Natural killer cell (primary cell): Measurements from ENCODE around the gene BEST1. TPM values are rescaled to one million over a fixed set of nuclear protein-coding genes. Genes with fewer than 3 reads are reported as not detected.

Experiments used
- ATAC-seq, 3 donors: fragments of 150-1000 bp in 2 of 3; fragments of 200-7000 bp in 1 of 3; cut with Tn5 transposase; 1 replicate in 1 of 3; 2 replicates in 2 of 3; pipeline ENCODE4 v1.10.0; 2021; ENCODE audit warnings: mild to moderate bottlenecking in 2 of 3, moderate library complexity in 2 of 3
- DNase-seq, 2 donors: peaks; one replicate each; pipeline versions ENCODE4 v3.0.0 to v3.0.0-alpha.2; 2013 to 2021; ENCODE audit warnings: mixed read lengths in 1 of 2
- H3K27ac ChIP-seq: one replicate; pipeline ENCODE4 v1.5.1; 2013; ENCODE audit warnings: mild to moderate bottlenecking, low read length
- H3K27me3 ChIP-seq: one replicate; pipeline ENCODE4 v1.6.1; 2013; ENCODE audit warnings: low read length; ENCODE audit not compliant: control insufficient read depth, insufficient read depth
- H3K36me3 ChIP-seq: one replicate; pipeline ENCODE4 v1.6.1; 2013; ENCODE audit warnings: low read length; ENCODE audit not compliant: control insufficient read depth, insufficient read depth
- H3K4me1 ChIP-seq: one replicate; pipeline ENCODE4 v1.6.1; 2013; ENCODE audit warnings: low read length; ENCODE audit not compliant: control insufficient read depth, insufficient read depth
- H3K4me3 ChIP-seq: one replicate; pipeline ENCODE4 v1.5.1; 2013; ENCODE audit warnings: low read length
- H3K9me3 ChIP-seq: one replicate; pipeline ENCODE4 v1.6.1; 2013; ENCODE audit warnings: low read length; ENCODE audit not compliant: control insufficient read depth, insufficient read depth
- H3K27ac Mint-ChIP-seq, 2 donors: one replicate each; pipeline ENCODE4 v1.8.0; 2022; ENCODE audit warnings: mild to moderate bottlenecking in 2 of 2, mixed read lengths in 2 of 2, moderate library complexity in 1 of 2
- H3K27me3 Mint-ChIP-seq, 2 donors: one replicate each; pipeline ENCODE4 v1.8.0; 2022; ENCODE audit warnings: low read depth in 2 of 2, mixed read lengths in 2 of 2
- H3K36me3 Mint-ChIP-seq: one replicate; pipeline ENCODE4 v1.8.0; 2022; ENCODE audit warnings: mixed read lengths
- H3K4me1 Mint-ChIP-seq, 2 donors: one replicate each; pipeline ENCODE4 v1.8.0; 2022; ENCODE audit warnings: mixed read lengths in 2 of 2
- H3K4me3 Mint-ChIP-seq: one replicate; pipeline ENCODE4 v1.8.0; 2022; ENCODE audit warnings: mild to moderate bottlenecking, moderate library complexity, mixed read lengths
- H3K9me3 Mint-ChIP-seq, 2 donors: one replicate each; pipeline ENCODE4 v1.8.0; 2022; ENCODE audit warnings: mixed read lengths in 2 of 2
- CTCF ChIP-seq: fragments of 200-600 bp; IDR thresholded peaks from one replicate; pipeline ENCODE4 v1.8.0; 2022; ENCODE audit warnings: antibody characterized with exemption
- WGBS: methylation state at CpG from one replicate; pipeline ENCODE4 v1.1.7; 2013; ENCODE audit warnings: missing lambda C conversion rate; ENCODE audit not compliant: insufficient coverage; 5-methylcytosine and 5-hydroxymethylcytosine counted together
- intact Hi-C: fragments of 100-400 bp; cut with micrococcal nuclease; formaldehyde crosslinking; loops from one replicate; pipeline ENCODE4 v1.14.2; 2022
- total RNA-seq, 4 donors: library from RNA; stranded (reverse); fragments of 120-200 nt in 1 of 4; gene quantifications; one replicate each; pipeline versions ENCODE4 v1.2.3 to v1.2.4, GENCODE V29; 2013 to 2022

The BEST1 gene
- total RNA-seq: 1 to 10 TPM in 2 of 3 donors, under 1 TPM in 1; 0.32 to 2.0 (median 1.4) TPM
- 0.79 TPM for total RNA-seq (2013)

GRCh38 chr11:61950035-61950547, at the start of gene BEST1:
BEST1 (plus strand) TSS chr11:61950351; CDS start chr11:61951807, 1,456 bp downstream.
- no peak for ATAC-seq
- Mint-ChIP-seq H3K4me3 (no peak within 1 kb of the TSS), H3K4me1 (peaks cover 0 to 1% of the 10 kb centered on the region in 2 donors), H3K27ac (no peak within 1 kb of the TSS), H3K9me3 (no peaks in the 10 kb centered on the region), H3K27me3 (peaks cover 0 to 6% of the 10 kb centered on the region in 2 donors), H3K36me3 (no peaks in the 10 kb centered on the region)
- Histone ChIP-seq H3K4me3 (no peak within 1 kb of the TSS), H3K36me3 (no peaks in the 10 kb centered on the region), H3K4me1 (peaks cover 8% of the 10 kb centered on the region), H3K27me3 (peaks cover 6% of the 10 kb centered on the region), H3K9me3 (no peaks in the 10 kb centered on the region), H3K27ac (no peak within 1 kb of the TSS)
- DNase-seq: no peak
- 89% methylated on average over 8 of the region's 8 CpGs for WGBS
- no peak for TF ChIP-seq CTCF
- intact Hi-C loops: no loop called here

GRCh38 chr11:61901397-61901796, 48.8 kb upstream of the BEST1 start:
- H3K36me3 Mint-ChIP-seq: no peaks in the 10 kb centered on the region
- ATAC-seq (no peak), DNase-seq (no peak)
- 99% methylated on average over 10 of the region's 10 CpGs for WGBS
- no peaks in the 10 kb centered on the region for H3K9me3 ChIP-seq
- H3K27me3 ChIP-seq: no peaks in the 10 kb centered on the region
- no peak overlapping the region for H3K4me3 Mint-ChIP-seq
- no peak overlapping the region for H3K27ac Mint-ChIP-seq
- no peaks in the 10 kb centered on the region for H3K36me3 ChIP-seq
- H3K9me3 Mint-ChIP-seq: no peaks in the 10 kb centered on the region
- H3K27ac ChIP-seq: no peak overlapping the region
- intact Hi-C loops: no loop called here
- peaks cover 0 to 7% of the 10 kb centered on the region in 2 donors for H3K4me1 Mint-ChIP-seq
- peaks cover 11% of the 10 kb centered on the region for H3K4me1 ChIP-seq
- no peak for TF ChIP-seq CTCF
- H3K4me3 ChIP-seq: no peak overlapping the region
- peaks cover 0 to 3% of the 10 kb centered on the region in 2 donors for H3K27me3 Mint-ChIP-seq

GRCh38 chr11:61902313-61902712, 47.8 kb upstream of the BEST1 start:
- no peaks in the 10 kb centered on the region for H3K36me3 ChIP-seq
- H3K4me1 ChIP-seq: peaks cover 11% of the 10 kb centered on the region
- intact Hi-C loops: no loop called here

More at GRCh38 chr11:61902313-61902712, 47.8 kb upstream of the BEST1 start:
- Mint-ChIP-seq H3K4me3 (no peak overlapping the region), H3K27me3 (peaks cover 0 to 3% of the 10 kb centered on the region in 2 donors), H3K9me3 (no peaks in the 10 kb centered on the region), H3K27ac (no peak overlapping the region), H3K36me3 (no peaks in the 10 kb centered on the region), H3K4me1 (peaks cover 0 to 7% of the 10 kb centered on the region in 2 donors)
- H3K4me3 ChIP-seq: no peak overlapping the region
- no peaks in the 10 kb centered on the region for H3K27me3 ChIP-seq
- no peak for TF ChIP-seq CTCF
- DNase-seq (no peak), ATAC-seq (no peak)
- no peak overlapping the region for H3K27ac ChIP-seq
- 92% methylated on average over 10 of the region's 11 CpGs for WGBS
- no peaks in the 10 kb centered on the region for H3K9me3 ChIP-seq
